ENCODE measurements around the gene CLEC16A. TPM values are rescaled to one million over a fixed set of nuclear protein-coding genes. Genes with fewer than 3 reads are reported as not detected.

The CLEC16A gene
- polyA plus RNA-seq, 3 donors = 3.4 to 12.0 (median 5.8) TPM

GRCh38 chr16:10929853-10930754 lies 14.3 kb upstream of the CLEC16A start:
- WGBS (ENCODE audit: insufficient coverage) = 36% methylated on average over 9 of the region's 15 CpGs
- Histone ChIP-seq H3K27me3 (ENCODE audit: control insufficient read depth in 2 of 2, insufficient read depth in 2 of 2, low read length in 2 of 2) (no peaks in the 10 kb centered on the region), H2AFZ (ENCODE audit: insufficient read depth, low read depth, low read length, poor library complexity, severe bottlenecking) (no peak overlapping the region), H3K27ac (ENCODE audit: low read depth in 1 of 2, low read length in 2 of 2) (no peak overlapping the region), H3K9ac (ENCODE audit: insufficient read depth, low read length, poor library complexity, severe bottlenecking) (no peak overlapping the region), H3K9me3 (replicated peaks in 1 of 2; ENCODE audit: control insufficient read depth in 1 of 2, insufficient read depth in 1 of 2, low read length in 2 of 2) (no peaks in the 10 kb centered on the region), H3K4me3 (replicated peaks in 1 of 3; ENCODE audit: low read depth in 2 of 3, low read length in 3 of 3) (no peak overlapping the region), H3K4me2 (replicated peaks; ENCODE audit: extremely low read depth, low read length, poor library complexity, severe bottlenecking) (no peak overlapping the region), H3K36me3 (replicated peaks in 1 of 2; ENCODE audit: control insufficient read depth in 1 of 2, insufficient read depth in 2 of 2, low read length in 2 of 2) (peaks cover 26 to 43% of the 10 kb centered on the region in 2 donors), H3K4me1 (ENCODE audit: control insufficient read depth in 1 of 2, insufficient read depth in 2 of 2, low read length in 2 of 2) (peaks cover 6 to 8% of the 10 kb centered on the region in 2 donors), H4K20me1 (ENCODE audit: insufficient read depth, low read length) (peaks cover 100% of the 10 kb centered on the region), H3K79me2 (ENCODE audit: insufficient read depth, low read length) (peaks cover 7% of the 10 kb centered on the region)
- Mint-ChIP-seq H3K4me1 (peaks cover 34% of the 10 kb centered on the region), H3K27ac (peak overlapping the region in 2 of 7 donors; percentile 38 to 65), H3K36me3 (peaks cover 31 to 50% of the 10 kb centered on the region in 2 donors), H3K9me3 (peaks cover 0 to 1% (median 0%) of the 10 kb centered on the region in 7 donors), H3K4me3 (no peak overlapping the region), H3K27me3 (ENCODE audit: low read depth in 3 of 3) (peaks cover 0 to 3% (median 0%) of the 10 kb centered on the region in 3 donors)
- no peak for DNase-seq
- TF ChIP-seq CTCF (IDR thresholded peaks at IDR 0.05) = no peak
- intact Hi-C loops (cut with micrococcal nuclease) = no loop called here

- Mint-ChIP-seq H3K27me3 (ENCODE audit: low read depth in 3 of 3) (peaks cover 0 to 3% (median 0%) of the 10 kb centered on the region in 3 donors), H3K4me3 (no peak overlapping the region), H3K36me3 (peaks cover 28 to 48% of the 10 kb centered on the region in 2 donors), H3K27ac (peak overlapping the region in 2 of 7 donors; percentile 31 to 38), H3K4me1 (peaks cover 37% of the 10 kb centered on the region), H3K9me3 (peaks cover 0 to 1% (median 0%) of the 10 kb centered on the region in 7 donors)
- Histone ChIP-seq H3K4me3 (replicated peaks in 1 of 3; ENCODE audit: low read depth in 2 of 3, low read length in 3 of 3) (no peak overlapping the region), H3K4me2 (replicated peaks; ENCODE audit: extremely low read depth, low read length, poor library complexity, severe bottlenecking) (no peak overlapping the region), H3K27me3 (ENCODE audit: control insufficient read depth in 2 of 2, insufficient read depth in 2 of 2, low read length in 2 of 2) (no peaks in the 10 kb centered on the region), H3K79me2 (ENCODE audit: insufficient read depth, low read length) (peaks cover 7% of the 10 kb centered on the region), H2AFZ (ENCODE audit: insufficient read depth, low read depth, low read length, poor library complexity, severe bottlenecking) (no peak overlapping the region), H3K27ac (ENCODE audit: low read depth in 1 of 2, low read length in 2 of 2) (no peak overlapping the region), H3K9ac (ENCODE audit: insufficient read depth, low read length, poor library complexity, severe bottlenecking) (no peak overlapping the region), H4K20me1 (ENCODE audit: insufficient read depth, low read length) (peaks cover 100% of the 10 kb centered on the region), H3K4me1 (ENCODE audit: control insufficient read depth in 1 of 2, insufficient read depth in 2 of 2, low read length in 2 of 2) (peaks cover 7 to 8% of the 10 kb centered on the region in 2 donors), H3K36me3 (replicated peaks in 1 of 2; ENCODE audit: control insufficient read depth in 1 of 2, insufficient read depth in 2 of 2, low read length in 2 of 2) (peaks cover 20 to 43% of the 10 kb centered on the region in 2 donors), H3K9me3 (replicated peaks in 1 of 2; ENCODE audit: control insufficient read depth in 1 of 2, insufficient read depth in 1 of 2, low read length in 2 of 2) (no peaks in the 10 kb centered on the region)
- DNase-seq = no peak
- 11% methylated on average over 1 of the region's 2 CpGs for WGBS (ENCODE audit: insufficient coverage)
- no peak for TF ChIP-seq CTCF (IDR thresholded peaks at IDR 0.05)
- intact Hi-C loops (cut with micrococcal nuclease) = no loop called here
Observed at GRCh38 chr16:10930755-10931093, 13.6 kb upstream of the CLEC16A start.

Measured in CD14-positive monocyte (primary cell).